OCI-LY1 (cell line): ENCODE data around the gene MAP4K4.

Experiments
- H2AFZ ChIP-seq: fragments of 200-600 bp; sonication (generic), shearing (Covaris generic); 2 replicates; pipeline ENCODE4 v1.6.0; 2014; ENCODE audit warnings: antibody characterized with exemption, mild to moderate bottlenecking, low read length
- H3F3A ChIP-seq: fragments of 200-600 bp; sonication (generic), shearing (Covaris generic); 2 replicates; pipeline ENCODE4 v1.6.0; 2014; ENCODE audit warnings: mild to moderate bottlenecking, antibody characterized with exemption, low read length, moderate library complexity; ENCODE audit not compliant: insufficient read depth
- H3K27ac ChIP-seq: fragments of 200-600 bp; sonication (generic); 2 replicates; pipeline ENCODE4 v1.5.1; 2014; ENCODE audit warnings: low read length, mixed run types, mild to moderate bottlenecking, low read depth; ENCODE audit not compliant: poor library complexity, severe bottlenecking
- H3K27me3 ChIP-seq: fragments of 200-600 bp; sonication (generic); 2 replicates; pipeline ENCODE4 v1.6.0; 2014; ENCODE audit warnings: antibody characterized with exemption, mild to moderate bottlenecking, low read length, moderate library complexity; ENCODE audit not compliant: insufficient read depth
- H3K36me3 ChIP-seq: fragments of 200-600 bp; sonication (generic); 2 replicates; pipeline ENCODE4 v1.6.1; 2014; ENCODE audit warnings: mild to moderate bottlenecking, antibody characterized with exemption, low read length, moderate library complexity, mixed read lengths; ENCODE audit not compliant: insufficient read depth
- H3K4me1 ChIP-seq: fragments of 200-600 bp; sonication (generic); 2 replicates; pipeline ENCODE4 v1.5.1; 2014; ENCODE audit warnings: mild to moderate bottlenecking, low read length, moderate library complexity; ENCODE audit not compliant: insufficient read depth, severe bottlenecking
- H3K4me2 ChIP-seq: fragments of 200-600 bp; sonication (generic), shearing (Covaris generic); 2 replicates; pipeline ENCODE4 v1.6.1; 2014; ENCODE audit warnings: low read length
- H3K4me3 ChIP-seq: fragments of 200-600 bp; sonication (generic); 2 replicates; pipeline ENCODE4 v1.5.1; 2014; ENCODE audit warnings: low read length, low read depth, mild to moderate bottlenecking, mixed read lengths; ENCODE audit not compliant: poor library complexity, severe bottlenecking
- H3K79me2 ChIP-seq: fragments of 200-600 bp; shearing (Covaris generic); 2 replicates; pipeline ENCODE4 v1.6.1; 2016; ENCODE audit warnings: mixed run types, low read length, mixed read lengths; ENCODE audit not compliant: insufficient read depth
- H3K9ac ChIP-seq: fragments of 200-600 bp; sonication (generic), shearing (Covaris generic); 2 replicates; pipeline ENCODE4 v1.6.1; 2014; ENCODE audit warnings: mild to moderate bottlenecking, low read length, mixed read lengths
- H3K9me2 ChIP-seq: fragments of 200-600 bp; sonication (generic), shearing (Covaris generic); 2 replicates; pipeline ENCODE4 v1.6.1; 2014; ENCODE audit warnings: low read depth, mild to moderate bottlenecking, low read length, mixed read lengths
- H3K9me3 ChIP-seq: fragments of 200-600 bp; shearing (Covaris generic); 2 replicates; pipeline ENCODE4 v1.6.1; 2014; ENCODE audit warnings: low read length, mixed read lengths
- H4K20me1 ChIP-seq: fragments of 200-600 bp; sonication (generic), shearing (Covaris generic); 2 replicates; pipeline ENCODE4 v1.6.0; 2016; ENCODE audit warnings: mild to moderate bottlenecking, low read length; ENCODE audit not compliant: insufficient read depth
- EZH2 ChIP-seq: fragments of 200-600 bp; sonication (generic), shearing (Covaris generic); IDR thresholded peaks from 2 replicates; pipeline ENCODE4 v1.8.0; 2017; ENCODE audit warnings: borderline replicate concordance, mixed run types, mild to moderate bottlenecking, antibody characterized with exemption, low read length, moderate library complexity, mixed read lengths
- TF ChIP-seq, protein P1 (sequence below): fragments of 200-600 bp; sonication (generic), shearing (Covaris generic); IDR thresholded peaks from 2 replicates; pipeline ENCODE4 v1.5.1; 2017; ENCODE audit warnings: mild to moderate bottlenecking, antibody characterized with exemption, low read length, moderate library complexity, mixed read lengths

MAP4K4 gene

DNA sequence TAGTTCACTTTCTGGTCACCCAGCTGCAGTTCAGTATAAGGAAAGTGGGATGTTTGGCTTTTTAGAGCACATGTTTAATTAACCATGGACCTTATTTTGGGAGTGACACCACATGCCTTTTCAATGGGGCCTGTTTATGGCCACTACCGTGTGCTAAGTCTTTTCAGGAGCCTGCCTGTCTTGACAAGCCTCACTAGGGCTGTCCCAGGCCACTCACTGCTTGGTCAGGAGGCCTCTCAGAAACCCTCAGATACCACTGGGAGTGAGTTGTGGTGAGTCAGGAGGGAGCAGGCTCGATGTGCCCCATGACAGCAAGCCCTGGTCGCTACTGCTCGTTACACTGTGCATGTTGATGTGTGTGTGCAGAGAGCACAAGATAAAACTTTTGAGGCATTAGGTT is 123.0 kb downstream of the MAP4K4 start:
- Histone ChIP-seq H3K27ac (no peak overlapping the region), H3K4me1 (peaks cover 59% of the 10 kb centered on the region)

DNA sequence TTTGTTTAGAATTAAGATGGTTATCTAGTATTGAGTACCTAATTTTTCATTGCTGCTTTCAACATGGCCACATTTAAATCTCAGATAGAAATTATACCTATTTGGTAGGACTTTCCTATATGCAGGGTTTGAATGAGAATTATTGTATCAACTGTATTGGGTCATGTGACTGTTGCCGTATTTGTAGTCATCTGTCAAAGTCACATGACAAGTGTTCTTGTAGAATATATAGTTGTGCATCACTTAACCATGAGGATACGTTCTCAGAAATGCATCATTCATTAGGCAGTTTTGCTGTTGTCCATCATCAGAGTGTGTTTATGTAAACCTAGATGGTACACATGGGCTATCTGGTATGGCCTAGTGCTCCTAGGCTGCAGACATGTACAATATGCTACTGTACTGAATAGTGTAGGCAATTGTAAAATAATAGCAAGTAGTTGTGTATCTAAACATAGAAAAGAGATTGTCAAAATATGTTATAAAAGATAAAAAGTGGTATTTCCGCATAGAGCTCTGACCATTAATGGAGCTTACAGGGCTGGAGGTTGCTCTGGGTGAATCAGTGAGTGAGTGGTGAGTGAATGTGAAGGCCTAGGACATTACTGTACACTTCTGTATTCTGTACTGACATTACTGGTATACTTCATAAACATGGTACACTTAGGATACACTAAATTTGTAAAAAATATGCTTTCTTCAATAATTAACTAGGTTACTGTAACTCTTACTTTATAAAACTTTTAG is 123.7 kb downstream of the MAP4K4 start:
- H3K9me2 ChIP-seq: no peaks in the 10 kb centered on the region
- H3K27me3 ChIP-seq: no peaks in the 10 kb centered on the region
- H3K4me1 ChIP-seq: peaks cover 52% of the 10 kb centered on the region
- TF ChIP-seq, protein P1, sequence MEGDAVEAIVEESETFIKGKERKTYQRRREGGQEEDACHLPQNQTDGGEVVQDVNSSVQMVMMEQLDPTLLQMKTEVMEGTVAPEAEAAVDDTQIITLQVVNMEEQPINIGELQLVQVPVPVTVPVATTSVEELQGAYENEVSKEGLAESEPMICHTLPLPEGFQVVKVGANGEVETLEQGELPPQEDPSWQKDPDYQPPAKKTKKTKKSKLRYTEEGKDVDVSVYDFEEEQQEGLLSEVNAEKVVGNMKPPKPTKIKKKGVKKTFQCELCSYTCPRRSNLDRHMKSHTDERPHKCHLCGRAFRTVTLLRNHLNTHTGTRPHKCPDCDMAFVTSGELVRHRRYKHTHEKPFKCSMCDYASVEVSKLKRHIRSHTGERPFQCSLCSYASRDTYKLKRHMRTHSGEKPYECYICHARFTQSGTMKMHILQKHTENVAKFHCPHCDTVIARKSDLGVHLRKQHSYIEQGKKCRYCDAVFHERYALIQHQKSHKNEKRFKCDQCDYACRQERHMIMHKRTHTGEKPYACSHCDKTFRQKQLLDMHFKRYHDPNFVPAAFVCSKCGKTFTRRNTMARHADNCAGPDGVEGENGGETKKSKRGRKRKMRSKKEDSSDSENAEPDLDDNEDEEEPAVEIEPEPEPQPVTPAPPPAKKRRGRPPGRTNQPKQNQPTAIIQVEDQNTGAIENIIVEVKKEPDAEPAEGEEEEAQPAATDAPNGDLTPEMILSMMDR: no peak
- no peak for TF ChIP-seq EZH2
- no peak overlapping the region for H3K9ac ChIP-seq
- no peak overlapping the region for H3K4me2 ChIP-seq
- H3K4me3 ChIP-seq: no peak overlapping the region
- H3K79me2 ChIP-seq: peaks cover 48% of the 10 kb centered on the region
- H3K36me3 ChIP-seq: peaks cover 11% of the 10 kb centered on the region; the same call in 1 of the 2 replicates
- H3F3A ChIP-seq: no peaks in the 10 kb centered on the region
- no peaks in the 10 kb centered on the region for H4K20me1 ChIP-seq
- no peak overlapping the region for H3K27ac ChIP-seq
- H3K9me3 ChIP-seq: no peaks in the 10 kb centered on the region
- no peak overlapping the region for H2AFZ ChIP-seq

More for the DNA sequence above, 123.0 kb downstream of the MAP4K4 start:
- Histone ChIP-seq H2AFZ (no peak overlapping the region), H3K9me3 (no peaks in the 10 kb centered on the region), H3F3A (no peaks in the 10 kb centered on the region), H3K36me3 (peaks cover 7% of the 10 kb centered on the region; the same call in 1 of the 2 replicates), H3K4me2 (no peak overlapping the region), H3K9me2 (no peaks in the 10 kb centered on the region), H3K9ac (no peak overlapping the region), H4K20me1 (no peaks in the 10 kb centered on the region), H3K27me3 (no peaks in the 10 kb centered on the region), H3K79me2 (peaks cover 53% of the 10 kb centered on the region), H3K4me3 (no peak overlapping the region)
- no peak for TF ChIP-seq EZH2
- TF ChIP-seq, protein P1: no peak

DNA sequence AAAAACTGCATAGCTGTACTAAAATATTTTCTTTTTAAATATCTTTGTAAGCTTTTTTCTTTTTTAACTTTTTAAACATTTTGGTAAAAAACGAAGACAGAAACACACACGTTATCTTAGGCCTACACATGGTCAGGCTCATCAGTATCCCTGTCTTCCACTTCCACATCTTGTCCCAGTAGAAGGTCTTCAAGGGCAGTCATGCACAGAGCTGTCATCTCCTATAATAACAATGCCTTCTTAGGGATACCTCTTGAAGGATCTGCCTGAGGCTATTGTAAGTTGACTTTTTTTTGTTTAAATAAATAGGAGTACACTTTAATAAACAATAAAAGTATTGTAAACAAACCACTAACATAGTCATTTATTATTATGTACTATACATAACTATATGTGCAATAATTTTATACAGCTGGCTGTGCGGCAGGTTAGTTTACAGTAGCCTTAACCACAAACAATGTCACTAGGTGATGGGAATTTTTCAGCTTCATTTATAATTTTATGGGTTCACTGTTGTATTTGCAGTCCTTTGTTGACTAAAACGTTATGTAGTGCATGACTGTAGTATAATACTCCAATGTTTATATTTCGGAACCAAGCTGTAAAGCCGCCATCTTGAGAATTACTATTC is 124.4 kb downstream of the MAP4K4 start:
- Histone ChIP-seq H3K4me3 (no peak overlapping the region), H3K9ac (no peak overlapping the region), H3K36me3 (peaks cover 17% of the 10 kb centered on the region; the same call in 1 of the 2 replicates), H3K4me2 (no peak overlapping the region), H3K4me1 (peaks cover 44% of the 10 kb centered on the region), H3K79me2 (peaks cover 45% of the 10 kb centered on the region), H4K20me1 (no peaks in the 10 kb centered on the region), H3K9me2 (no peaks in the 10 kb centered on the region), H3K27ac (no peak overlapping the region), H2AFZ (no peak overlapping the region), H3K9me3 (no peaks in the 10 kb centered on the region), H3F3A (no peaks in the 10 kb centered on the region), H3K27me3 (no peaks in the 10 kb centered on the region)
- no peak for TF ChIP-seq EZH2
- TF ChIP-seq, protein P1: no peak
